Lung microvascular endothelial cell (primary cell): ENCODE measurements around the gene PDZRN3. TPM values are rescaled to one million over a fixed set of nuclear protein-coding genes. Genes with fewer than 3 reads are reported as not detected.

Source experiments
- DNase-seq, 2 donors: peaks; one replicate each; pipeline versions ENCODE4 v3.0.0 to v3.0.0-alpha.2; 2010; ENCODE audit warnings: low read depth in 2 of 2
- total RNA-seq: library from RNA; depleted of rRNA; stranded (reverse); fragments of >200 nt; gene quantifications from 2 replicates; pipeline ENCODE4 v1.2.1, GENCODE V29; 2014

PDZRN3 gene
- total RNA-seq, 1 donor from 2014 or later, result under 0.01 TPM

DNA sequence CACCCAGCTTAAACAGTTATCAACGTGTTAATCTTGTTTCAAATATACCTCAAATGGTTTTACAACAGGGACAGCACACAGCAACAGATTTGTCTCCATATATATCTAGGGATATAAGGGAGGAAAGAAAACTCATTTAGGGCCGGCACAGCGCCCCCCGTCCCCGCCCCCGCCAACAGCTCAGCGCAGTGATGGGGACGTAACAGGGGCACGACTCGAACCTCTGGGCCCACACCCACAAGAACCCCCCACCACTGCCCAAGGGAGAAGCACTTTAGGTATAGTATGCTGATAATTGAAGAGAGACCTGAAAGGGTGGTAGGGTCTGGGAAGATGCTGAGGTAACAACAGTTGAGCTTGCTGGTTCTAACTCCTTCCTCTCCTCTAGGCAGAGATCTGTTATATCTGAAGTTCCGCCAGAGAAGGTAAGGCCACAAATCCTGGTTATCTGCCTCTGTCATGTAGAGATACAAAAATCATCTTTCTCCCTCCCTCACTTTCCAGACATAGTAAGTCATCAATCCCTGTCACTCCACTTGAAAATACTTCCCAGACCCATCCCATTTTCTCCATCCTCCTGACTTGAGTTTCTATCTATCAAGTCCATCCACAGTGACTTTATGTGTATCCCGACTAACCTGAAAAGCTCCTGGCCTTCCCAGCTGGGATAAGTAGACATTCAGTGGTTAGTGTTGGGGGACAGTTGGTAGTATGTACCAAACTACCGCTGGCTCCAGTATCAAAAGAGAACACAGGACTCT, 126.9 kb downstream of the PDZRN3 start:
- DNase-seq, result no peak

DNA sequence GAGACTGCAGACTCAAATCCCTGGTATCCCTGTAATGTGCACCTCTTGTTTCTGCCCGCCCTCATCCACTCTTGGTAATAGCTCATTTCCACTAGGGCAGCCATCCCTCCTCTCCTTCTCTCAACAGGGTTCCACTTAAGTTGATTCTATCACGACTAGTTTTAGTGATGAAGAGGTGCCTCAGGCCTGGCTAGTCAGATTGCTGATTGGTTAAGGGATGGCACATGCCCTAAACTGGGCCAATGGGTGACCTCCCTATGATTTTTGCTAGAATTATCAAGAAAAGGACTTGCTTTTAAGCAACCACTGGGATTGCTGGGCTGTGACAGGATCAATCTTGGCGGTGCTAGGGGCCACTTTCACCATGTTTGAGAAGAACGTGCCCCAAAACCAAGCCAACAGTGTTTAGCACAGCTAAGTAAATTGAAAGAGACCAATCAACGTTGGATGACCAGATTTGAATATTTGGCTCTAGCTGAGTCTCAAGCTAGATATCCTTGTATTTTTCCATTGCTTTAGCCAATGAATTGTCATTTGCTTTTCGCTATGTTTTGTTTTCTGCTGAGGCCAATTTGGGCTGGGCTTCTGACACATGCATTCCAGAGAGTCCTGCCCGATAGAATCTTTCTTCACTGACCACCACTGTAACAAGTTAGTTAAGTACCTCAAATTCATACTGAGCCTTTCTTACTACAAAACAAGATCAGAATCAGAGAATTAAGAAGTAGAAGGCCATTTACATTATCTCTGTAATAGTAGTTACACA, 131.0 kb downstream of the PDZRN3 start:
- DNase-seq, result no peak

DNA sequence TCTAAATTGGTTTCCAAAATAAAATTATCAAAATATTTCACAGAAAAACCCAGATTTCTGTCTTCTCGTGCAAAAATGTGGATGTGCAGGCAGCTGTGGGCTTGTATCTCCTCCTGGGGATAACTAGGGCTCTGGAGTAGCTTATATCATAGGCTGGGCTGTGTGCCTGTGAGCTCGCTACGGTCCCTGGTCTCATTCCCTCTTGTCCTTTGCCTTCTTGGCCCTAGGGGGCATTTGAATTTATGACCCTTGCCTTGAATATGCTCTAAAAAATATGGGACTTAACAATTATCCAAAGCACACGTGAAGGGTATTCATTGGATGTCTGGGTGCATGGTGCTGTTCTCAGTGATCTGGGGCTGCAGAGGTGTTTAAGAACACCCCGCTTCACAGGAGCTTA, 132.6 kb downstream of the PDZRN3 start:
- no peak for DNase-seq

DNA sequence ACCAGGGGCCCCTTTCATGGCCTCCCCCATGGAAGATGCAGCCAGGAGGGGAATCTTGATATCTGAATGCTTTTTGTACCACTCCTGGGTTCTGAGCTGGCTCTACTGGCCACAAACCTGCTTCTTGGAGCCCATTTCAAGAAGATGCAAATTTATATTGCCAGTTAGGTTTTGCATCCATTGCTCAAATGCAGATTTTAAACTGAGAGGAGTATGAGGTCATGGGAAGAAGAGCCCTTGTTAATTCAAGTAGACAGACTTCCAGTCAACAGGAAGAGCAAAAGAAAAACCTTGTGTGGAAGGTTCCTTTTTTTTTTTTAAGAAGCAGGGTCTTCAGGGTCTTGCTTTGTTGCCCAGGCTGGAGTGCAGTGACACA, 133.5 kb downstream of the PDZRN3 start:
- no peak for DNase-seq

DNA sequence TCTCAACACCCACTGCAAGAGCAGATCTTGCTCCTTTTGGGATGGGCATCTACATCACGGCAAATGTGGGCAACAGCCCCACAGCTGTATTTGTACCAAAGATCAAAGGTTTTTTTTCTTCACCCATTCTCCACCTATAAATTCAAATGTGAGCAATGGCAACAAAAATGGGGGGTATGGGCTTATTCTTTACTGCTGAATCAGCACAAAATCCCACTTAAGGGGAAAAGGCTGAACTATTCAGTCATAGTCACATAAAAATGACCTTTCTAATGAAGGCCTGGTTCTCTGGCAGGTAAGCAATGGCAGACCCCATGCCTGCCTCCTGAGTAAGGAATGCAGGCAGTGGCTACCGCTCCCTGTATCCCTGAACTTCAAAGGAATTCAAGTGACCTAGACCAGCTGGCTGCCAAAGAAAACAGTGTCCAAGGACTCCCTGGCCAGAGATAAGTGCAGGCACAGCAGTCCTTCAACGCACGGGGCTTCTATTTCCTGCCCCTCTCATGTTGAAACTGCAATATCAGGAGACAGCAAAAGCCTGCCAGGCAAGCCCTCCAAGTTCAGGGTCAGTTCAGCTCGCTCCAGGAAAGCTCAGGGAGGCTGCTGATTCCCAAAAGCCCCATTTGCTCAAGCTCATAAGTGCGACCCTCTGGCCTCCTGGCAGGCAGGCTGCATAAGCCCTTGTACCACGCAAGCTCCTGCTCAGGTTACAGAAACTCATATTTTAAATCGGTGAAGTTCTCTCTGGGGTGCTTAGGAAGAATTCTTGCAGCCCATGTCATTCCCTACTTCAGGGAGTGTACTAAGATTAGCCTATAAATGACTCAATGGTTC, 134.1 kb downstream of the PDZRN3 start:
- no peak for DNase-seq

DNA sequence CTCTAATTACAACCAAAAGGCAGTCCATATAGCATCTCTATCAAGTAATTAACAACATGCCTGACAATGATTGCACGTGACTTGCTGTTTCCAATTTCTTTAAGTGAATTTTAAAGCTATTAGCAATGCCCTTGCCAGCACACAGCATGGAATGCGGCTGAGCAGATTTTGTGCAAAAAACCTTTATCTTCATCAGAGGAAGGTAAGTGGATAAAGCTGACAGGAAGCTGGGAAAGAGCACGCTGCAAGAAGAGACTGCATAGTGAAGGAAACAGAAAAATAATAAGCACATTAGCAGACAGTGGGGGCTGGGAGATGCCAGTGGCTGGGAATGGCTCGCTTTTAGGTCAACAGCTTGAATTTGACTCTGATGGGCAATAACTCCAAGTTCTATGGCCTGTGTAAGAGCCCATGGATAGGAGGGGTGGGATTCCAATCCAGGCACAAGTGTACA, 138.8 kb downstream of the PDZRN3 start:
- DNase-seq, result no peak

DNA sequence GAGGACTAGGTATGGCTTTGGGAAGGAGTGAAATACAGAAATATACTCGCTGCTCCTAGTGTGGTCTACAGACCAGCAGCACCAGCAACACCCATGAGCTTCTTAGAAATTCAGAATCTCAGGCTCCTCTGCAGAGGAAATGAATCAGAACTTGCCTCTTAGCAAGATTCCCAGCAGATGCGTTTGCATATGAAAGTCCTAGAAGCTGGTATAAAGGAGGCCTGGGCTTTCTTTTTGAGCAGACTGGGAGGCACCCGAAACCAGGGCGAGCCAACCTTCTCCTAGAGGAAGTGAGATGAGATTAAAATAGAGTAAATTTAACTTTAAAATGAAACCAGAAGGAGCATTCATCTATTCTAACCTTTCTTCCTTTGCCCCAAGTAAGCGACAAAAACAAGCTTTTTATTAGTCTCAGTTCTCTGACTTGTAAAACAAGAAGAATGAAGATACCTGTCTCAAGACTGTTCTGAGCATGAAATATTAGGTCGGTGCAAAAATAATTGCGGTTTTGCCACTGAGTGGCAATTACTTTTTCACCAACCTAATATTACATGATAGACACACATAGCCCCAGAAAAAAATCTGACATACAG, 140.0 kb downstream of the PDZRN3 start:
- no peak for DNase-seq

DNA sequence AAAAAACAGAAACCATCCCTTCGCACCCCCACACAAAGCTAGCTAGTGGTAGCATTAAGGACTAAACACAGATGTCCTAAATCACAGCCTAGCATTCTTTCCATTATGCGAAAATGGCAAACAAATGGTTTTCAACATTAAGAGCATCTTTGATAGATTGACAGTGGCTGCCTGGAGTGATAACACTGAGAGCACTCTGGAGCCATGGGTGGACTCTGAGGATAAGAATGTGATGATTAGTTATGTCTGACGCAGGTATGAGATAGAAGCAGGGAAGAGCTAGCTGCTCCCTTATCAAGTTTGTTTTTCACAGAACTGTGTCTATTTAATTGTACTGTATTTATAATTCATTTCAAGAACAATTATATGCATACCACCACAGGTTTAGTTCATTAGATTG, 142.9 kb downstream of the PDZRN3 start:
- no peak for DNase-seq

DNA sequence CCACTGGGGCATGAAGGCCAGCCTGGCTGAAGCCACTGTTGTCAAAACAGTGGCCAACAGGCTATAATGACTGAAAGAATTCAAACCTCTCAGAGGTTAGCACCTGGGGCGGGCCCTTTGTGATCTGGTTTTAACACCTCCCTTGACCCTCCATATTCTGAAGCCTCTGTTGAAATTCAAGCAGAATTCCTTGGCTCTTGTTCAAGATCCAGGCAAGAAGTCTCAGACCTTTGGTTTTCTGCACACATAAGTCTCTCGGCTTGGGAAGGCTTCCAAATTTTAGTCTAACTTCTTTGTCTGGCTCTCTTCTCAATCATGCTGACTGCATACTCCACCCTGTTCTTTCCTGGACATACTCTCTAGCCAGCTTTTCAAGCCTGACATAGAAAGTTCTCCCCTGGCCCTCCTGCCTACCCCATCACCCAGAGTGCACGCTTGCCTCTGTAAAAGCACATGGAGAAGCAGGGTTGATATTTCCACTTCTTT, 144.5 kb downstream of the PDZRN3 start:
- no peak for DNase-seq

DNA sequence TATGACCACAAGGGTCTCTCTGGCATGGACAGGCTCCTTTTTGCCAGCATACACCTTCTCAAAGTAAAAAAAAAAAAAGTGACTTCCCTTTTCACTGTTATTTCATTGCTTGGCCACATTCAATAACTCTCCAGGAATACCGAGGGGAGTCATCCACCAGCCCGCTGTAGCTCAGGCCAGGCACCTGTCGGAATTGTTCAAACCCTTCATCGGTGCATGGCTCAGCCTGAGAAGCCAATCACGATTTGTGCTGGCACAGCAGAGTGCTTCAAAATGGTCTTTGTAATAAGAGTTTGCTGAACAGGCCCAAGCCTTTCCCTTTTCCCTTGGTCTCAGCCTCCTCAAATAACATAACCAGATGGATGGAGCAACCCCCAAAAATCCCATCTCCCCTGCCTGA, 145.4 kb downstream of the PDZRN3 start:
- DNase-seq, result no peak

DNA sequence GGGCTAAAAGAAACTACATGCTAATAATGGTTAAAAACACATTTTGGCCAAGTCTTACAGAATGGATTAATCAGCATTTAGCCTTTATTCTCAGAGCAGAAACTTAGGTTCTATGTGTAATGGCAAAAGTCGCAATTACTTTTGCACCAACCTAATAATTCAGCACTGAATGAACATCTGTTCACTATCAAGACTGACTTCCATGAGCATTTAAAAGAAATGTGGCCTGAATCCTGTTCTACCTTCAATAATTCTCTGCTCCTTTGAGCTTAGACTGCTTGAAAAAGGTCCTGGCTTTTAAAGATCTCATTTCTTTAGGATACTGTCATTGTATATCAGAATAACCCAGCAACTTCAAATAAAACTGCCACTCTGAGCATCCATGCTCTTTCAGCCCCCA, 145.9 kb downstream of the PDZRN3 start:
- DNase-seq, result no peak

DNA sequence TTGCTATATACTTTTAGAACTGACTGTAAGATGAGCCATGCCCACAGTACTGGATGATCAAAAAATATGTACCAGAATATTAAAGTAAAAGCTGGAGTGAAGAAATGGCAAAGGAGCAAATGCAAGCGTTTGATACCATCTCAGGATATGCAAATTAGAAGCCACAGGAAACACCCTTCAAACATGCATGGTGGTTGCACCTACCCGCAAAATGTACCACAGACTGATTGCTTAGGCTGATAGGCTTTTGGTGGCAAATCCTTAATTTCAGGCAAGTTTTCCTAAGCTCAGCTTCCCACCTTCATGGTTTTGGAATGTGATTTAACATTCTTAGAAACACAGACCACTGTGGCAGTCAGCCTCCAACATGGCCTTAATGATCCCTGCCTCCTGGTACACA, 149.0 kb downstream of the PDZRN3 start:
- no peak for DNase-seq

DNA sequence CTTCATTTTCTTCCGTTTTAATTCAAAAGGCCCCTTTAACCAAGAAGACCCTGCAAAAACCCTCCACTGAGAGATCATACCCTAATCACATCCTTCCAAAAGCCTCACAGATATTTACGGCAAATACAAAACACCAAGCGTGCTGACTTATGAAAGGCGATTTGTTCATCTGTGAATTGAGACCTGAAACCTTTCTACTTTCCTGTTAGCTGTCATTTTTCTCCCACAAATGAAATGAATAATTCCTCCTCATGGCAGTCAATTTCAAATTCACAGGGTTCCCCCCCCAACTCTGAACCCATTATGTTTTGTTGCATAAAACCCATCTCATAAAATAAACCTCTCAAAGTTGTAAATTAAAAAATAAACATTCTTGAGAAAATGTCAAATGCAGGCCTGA, 149.6 kb downstream of the PDZRN3 start:
- DNase-seq, result no peak

DNA sequence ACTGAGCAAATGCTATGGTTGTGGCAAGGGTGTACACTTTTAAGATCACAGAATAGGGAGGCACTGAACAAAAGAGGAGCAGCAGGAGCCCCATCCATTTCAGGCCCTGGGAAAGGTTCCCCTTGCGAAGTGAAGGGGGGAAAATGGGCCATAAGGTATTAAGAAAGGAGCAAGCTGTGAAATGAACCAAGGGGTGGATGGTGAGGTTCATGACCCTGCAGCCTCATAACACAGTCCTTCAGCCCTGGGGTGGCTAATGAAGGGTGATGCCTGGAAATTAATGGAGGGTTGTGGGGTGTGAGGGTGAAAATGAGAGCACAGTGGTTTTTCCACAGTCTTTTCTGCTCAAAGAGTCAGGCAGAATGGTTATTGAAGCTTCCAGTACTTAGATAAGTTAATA, 150.1 kb downstream of the PDZRN3 start:
- no peak for DNase-seq

DNA sequence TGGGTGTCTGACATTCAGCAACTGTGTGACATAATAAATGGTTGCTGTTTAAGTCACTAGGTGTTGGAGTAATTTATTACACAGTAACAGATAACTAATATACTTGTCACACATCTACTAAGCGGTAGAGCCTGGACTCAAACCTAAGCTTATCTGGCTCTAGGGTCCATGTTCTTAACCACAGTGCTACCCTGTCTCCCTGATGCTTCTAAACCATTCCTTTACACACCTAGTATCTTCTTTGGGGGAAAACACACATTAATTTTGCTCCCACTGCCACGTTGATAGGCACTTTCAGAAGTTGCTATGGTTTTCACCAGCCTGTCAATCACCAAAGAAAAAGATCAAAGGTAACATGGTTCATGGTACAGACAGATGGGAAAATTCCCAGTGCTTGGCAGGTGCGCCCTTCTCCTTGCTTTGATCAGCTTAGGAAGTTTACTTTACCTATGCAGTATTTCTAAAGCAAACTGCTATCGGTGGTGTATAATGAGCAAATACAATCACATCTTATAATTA, 150.8 kb downstream of the PDZRN3 start:
- DNase-seq, result no peak

DNA sequence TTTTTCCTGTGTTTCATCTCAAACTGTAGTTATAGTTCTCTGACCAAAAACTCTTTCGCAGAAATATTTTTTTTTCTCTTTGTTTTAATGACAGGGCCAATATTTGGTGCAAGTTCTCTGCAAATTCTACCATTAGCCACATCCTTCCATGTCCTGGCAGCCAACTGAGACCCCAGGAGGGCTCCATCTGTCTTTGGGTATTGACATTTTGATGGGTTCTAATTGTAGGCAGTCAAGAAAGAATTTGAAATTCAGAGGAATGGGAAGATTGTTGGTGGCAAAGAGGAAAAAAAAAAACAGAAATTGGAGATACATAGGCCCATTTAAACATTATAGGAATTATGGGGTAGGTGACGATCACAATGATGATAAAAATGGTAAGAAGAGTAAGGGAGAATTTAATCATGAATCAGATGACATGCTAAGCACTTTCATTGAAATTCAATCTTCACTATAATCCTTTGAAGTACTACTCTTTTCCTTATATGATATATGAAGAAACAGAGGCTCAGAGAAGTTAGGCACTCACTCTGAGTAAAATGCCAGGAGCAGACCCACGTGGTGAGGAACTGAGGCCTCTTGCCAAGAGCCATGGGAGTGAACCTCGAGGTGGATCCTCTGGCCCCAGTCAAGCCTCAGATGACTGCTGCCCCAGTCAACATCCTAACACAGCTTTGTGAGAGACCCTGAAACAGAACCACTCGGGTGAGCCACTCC, 151.4 kb downstream of the PDZRN3 start:
- DNase-seq, result no peak

DNA sequence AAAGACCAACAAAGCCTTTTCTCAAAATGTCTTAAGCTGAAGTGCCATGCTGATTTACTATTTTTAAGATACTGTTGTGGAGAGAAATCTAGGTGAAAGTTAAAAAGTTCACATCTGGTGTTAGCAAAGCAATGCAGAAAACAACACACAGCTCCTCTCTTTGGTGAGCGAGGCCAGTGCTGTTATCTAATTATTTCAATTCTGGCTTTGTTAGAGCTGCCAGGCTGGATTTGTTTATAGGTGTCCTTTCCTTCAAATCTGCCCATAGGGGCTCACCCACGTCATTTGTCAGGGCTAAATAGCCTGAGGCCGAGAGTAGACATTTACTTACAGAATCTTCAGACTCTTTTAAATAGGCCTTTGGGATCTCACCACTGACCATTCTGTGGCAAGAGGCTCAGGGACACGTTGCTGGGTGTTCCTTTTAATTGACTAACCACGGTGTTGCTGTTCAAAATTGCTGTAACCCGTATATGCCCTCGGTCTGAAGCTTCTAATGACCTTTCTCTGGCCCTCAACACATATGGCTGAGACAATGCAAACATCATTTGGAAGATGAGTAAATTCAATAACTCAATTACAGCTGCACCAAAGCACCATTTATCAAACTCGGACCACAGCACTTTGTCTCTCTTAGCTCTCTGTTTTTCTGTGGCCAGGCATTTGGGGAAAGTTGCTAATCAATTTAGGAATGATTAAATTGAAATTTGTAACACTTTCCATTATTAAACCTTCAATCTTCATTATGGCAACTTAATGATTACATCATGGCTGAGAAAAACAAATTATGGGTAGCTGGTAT, 152.6 kb downstream of the PDZRN3 start:
- no peak for DNase-seq

DNA sequence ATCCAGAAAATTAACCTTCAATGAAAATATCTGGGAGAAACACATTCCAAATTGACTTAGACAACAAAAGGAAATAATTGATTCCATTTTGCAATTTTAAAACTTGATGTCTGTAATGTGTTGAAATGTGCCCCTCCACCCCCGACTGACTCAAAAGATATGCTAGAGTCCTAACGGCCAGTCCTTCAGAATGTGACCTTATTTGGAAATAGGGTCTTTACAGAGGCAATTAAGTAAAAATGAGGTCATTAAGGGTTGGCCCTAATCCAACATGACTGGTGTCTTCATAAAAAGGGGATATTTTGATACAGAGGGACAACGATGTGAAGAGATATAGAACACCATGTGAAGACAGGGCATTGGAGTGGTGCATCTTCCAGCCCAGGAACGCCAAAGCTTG, 153.9 kb downstream of the PDZRN3 start:
- DNase-seq, result no peak

DNA sequence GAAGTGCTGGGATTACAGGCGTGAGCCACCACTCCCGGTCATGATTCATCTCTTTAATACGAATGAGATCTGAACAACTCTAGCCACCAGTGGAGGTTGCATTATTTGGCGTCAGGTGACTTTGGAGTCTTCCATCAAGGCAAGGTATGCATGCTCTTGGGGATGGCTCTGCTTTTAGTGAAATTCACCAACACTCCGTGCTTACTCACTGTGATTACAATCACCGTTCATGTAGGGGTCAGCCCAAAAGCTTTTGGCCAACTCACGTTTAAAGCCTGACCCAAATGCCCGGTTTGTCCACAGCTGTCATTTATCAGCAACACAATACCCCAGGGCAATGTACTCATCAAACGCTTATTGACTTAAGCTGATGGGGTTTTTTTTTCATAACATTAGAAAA, 155.4 kb downstream of the PDZRN3 start:
- DNase-seq, result no peak

DNA sequence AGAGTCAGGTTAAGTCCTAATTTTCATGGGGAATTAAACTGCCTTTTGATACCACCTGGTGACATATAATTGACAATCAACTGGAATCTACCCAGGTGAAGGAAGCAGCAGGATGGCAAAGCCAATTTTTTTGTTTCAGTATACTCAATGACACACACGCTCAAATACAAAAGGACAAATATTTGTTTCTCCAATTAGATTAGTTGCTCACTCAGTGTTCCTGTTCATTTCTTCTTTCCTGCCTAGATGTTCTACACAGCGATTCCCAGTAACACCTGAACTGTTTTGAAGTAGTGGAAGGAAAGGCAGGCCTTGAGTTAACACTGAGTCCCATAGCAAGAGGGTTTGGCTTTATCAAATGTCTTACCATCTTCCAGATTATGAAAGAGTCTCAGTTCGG, 157.5 kb downstream of the PDZRN3 start:
- no peak for DNase-seq
